ENCODE data around the gene APBA3. TPM values are rescaled to one million over a fixed set of nuclear protein-coding genes. Genes with fewer than 3 reads are reported as not detected.
A peak's percentile ranks its signal among the peaks of the same experiment; 100 is the strongest.

The APBA3 gene
- total and polyA plus RNA-seq, 9 of the 15 experiments (the other 6 are each of a cell fraction or from before 2014, with no cell fraction given) = 0.10 to 29.5 (median 11.5) TPM

DNA sequence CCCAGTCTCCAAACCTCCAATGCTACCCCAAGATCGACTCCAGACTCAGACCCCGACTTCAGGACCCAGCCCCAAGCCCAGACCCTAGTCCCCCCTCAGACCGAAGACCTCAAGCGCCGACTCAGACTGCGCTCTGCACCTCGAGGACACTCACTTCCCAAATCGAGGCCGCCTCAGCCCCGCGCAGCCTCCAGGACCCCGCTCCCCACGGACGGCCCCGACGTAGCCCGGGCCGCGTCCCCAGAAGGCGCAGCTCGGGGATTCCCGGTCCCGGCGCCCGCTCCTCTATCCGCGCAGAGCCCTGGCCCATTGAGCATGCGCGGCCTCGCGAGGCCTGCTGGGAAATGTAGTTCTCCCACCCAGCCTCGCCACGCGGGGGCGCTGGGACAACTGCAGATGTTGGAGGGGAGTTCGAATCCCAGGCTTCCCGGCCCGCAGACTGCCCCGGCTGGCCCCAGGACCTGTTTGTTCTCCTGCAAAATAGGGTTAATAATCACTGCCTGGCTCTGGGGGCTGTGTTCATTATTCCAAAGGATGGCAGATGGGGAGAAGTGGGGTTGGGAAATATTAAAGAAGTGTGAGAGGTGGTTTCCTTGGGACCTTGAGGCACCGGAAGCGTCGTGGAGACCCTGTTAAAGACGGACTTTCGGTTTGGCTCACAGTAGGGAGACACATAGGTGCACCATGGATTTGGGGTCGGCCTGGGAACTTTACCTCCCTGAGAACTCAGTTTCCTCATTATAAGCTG is at the start of gene APBA3 (continued):
- TF ChIP-seq ZBTB40 (IDR thresholded peaks at IDR 0.05) = peak; percentile 97
- no peak for TF ChIP-seq ZBTB40 (CRISPR knock-in tag; IDR thresholded peaks at IDR 0.05)
- TF ChIP-seq, protein P1, sequence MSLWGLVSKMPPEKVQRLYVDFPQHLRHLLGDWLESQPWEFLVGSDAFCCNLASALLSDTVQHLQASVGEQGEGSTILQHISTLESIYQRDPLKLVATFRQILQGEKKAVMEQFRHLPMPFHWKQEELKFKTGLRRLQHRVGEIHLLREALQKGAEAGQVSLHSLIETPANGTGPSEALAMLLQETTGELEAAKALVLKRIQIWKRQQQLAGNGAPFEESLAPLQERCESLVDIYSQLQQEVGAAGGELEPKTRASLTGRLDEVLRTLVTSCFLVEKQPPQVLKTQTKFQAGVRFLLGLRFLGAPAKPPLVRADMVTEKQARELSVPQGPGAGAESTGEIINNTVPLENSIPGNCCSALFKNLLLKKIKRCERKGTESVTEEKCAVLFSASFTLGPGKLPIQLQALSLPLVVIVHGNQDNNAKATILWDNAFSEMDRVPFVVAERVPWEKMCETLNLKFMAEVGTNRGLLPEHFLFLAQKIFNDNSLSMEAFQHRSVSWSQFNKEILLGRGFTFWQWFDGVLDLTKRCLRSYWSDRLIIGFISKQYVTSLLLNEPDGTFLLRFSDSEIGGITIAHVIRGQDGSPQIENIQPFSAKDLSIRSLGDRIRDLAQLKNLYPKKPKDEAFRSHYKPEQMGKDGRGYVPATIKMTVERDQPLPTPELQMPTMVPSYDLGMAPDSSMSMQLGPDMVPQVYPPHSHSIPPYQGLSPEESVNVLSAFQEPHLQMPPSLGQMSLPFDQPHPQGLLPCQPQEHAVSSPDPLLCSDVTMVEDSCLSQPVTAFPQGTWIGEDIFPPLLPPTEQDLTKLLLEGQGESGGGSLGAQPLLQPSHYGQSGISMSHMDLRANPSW (CRISPR knock-in tag; IDR thresholded peaks at IDR 0.05) = peak; percentile 85; the same call in 1 of the 2 replicates
- TF ChIP-seq ZNF764 (CRISPR knock-in tag; IDR thresholded peaks at IDR 0.05; ENCODE audit: low read depth) = peak; percentile 98
- no peak; the same call in 1 of the 2 replicates for TF ChIP-seq CHAMP1 (IDR thresholded peaks at IDR 0.05)
- peak; percentile 30; the same call in 1 of the 2 replicates for TF ChIP-seq SOX6 (IDR thresholded peaks at IDR 0.05)
- no peak for TF ChIP-seq CHD4 (IDR thresholded peaks at IDR 0.05; ENCODE audit: insufficient read depth, insufficient replicate concordance, low read depth, low read length, poor library complexity, severe bottlenecking)
